K562 (cell line): ENCODE data around the gene ATF4. TPM values are rescaled to one million over a fixed set of nuclear protein-coding genes. Genes with fewer than 3 reads are reported as not detected.

Experiments used
- BACH1 ChIP-seq: fragments of 200-800 bp; sonication (Bioruptor generic); IDR thresholded peaks from 2 replicates; pipeline ENCODE4 v1.6.1; 2016; ENCODE audit warnings: missing genetic modification characterization, missing compliant biosample characterization
- CHD7 ChIP-seq: fragments of 200-600 bp; sonication (generic); IDR thresholded peaks from one replicate; pipeline ENCODE4 v1.6.1; 2012; ENCODE audit warnings: mild to moderate bottlenecking, low read depth, low read length, inconsistent platforms
- KDM4B ChIP-seq, 2 experiments: fragments of 450-650 bp in 1 of 2; sonication (generic) in 1 of 2; IDR thresholded peaks; 2 replicates each; pipeline ENCODE4 v1.6.1; 2016 to 2017; ENCODE audit warnings: borderline replicate concordance in 2 of 2, antibody characterized with exemption in 1 of 2, low read depth in 1 of 2, mild to moderate bottlenecking in 1 of 2
- RUNX1 ChIP-seq: sonication (generic); IDR thresholded peaks from 2 replicates; pipeline ENCODE4 v1.6.1; 2016; ENCODE audit warnings: antibody characterized with exemption, low read depth
- SAP30 ChIP-seq: fragments of 200-600 bp; sonication (generic); IDR thresholded peaks from 2 replicates; pipeline ENCODE4 v1.6.1; 2012; ENCODE audit warnings: borderline replicate concordance, low read depth, mild to moderate bottlenecking, moderate library complexity, low read length, control low read depth, inconsistent platforms; ENCODE audit not compliant: insufficient read depth, poor library complexity, severe bottlenecking
- TCF7L2 ChIP-seq: fragments of 150-350 bp; IDR thresholded peaks from 2 replicates; pipeline ENCODE4 v1.6.1; 2016; ENCODE audit warnings: low read depth, mild to moderate bottlenecking, low read length, moderate library complexity
- ZNF134 ChIP-seq: fragments of 250-450 bp; sonication (Bioruptor Pico); conservative IDR thresholded peaks from 2 replicates; pipeline ENCODE4 v1.4.0; 2020
- ZNF143 ChIP-seq: sonication (generic); formaldehyde crosslinking; IDR thresholded peaks from 2 replicates; pipeline ENCODE4 v1.9.0; 2022; ENCODE audit warnings: mild to moderate bottlenecking, missing genetic modification reagents
- ZNF408 ChIP-seq: fragments of 250-450 bp; sonication (Bioruptor Pico); IDR thresholded peaks from 2 replicates; pipeline ENCODE4 v1.4.0; 2020; ENCODE audit warnings: low read depth, mild to moderate bottlenecking, moderate library complexity
- polyA plus RNA-seq, 8 experiments: library from polyadenylated mRNA; depleted of rRNA in 4 of 8; stranded (reverse) in 5 of 8; unstranded in 3 of 8; fragments of >200 nt; fragmentation: Nextera tagmentation in 2 of 8; fragmentation: Illumina TruSeq in 1 of 8; extraction: Ambion mirVana in 2 of 8; extraction: Trizol in 1 of 8; gene quantifications; 2 replicates each; pipeline versions ENCODE4 v1.2.1 to v1.2.3, GENCODE V29; 2011 to 2014; ENCODE audit warnings: inconsistent platforms in 1 of 8, missing spikeins in 1 of 8
- total RNA-seq, 7 experiments: library from RNA; depleted of rRNA in 6 of 7; stranded (reverse); fragments of >200 nt in 6 of 7; fragmentation: Illumina TruSeq in 2 of 7; extraction: Trizol in 2 of 7; gene quantifications; 2 replicates each; pipeline versions ENCODE4 v1.2.1 to v1.2.3, GENCODE V29; 2011 to 2021; ENCODE audit warnings: low replicate concordance in 1 of 7
- TF ChIP-seq, protein P1 (sequence below): fragments of 250-450 bp; sonication (Bioruptor Pico); IDR thresholded peaks from 2 replicates; pipeline ENCODE4 v1.8.0; 2022; ENCODE audit warnings: moderate library complexity, mild to moderate bottlenecking, inconsistent platforms
- TF ChIP-seq, protein P2 (sequence below): sonication (generic); formaldehyde crosslinking; IDR thresholded peaks from 2 replicates; pipeline ENCODE4 v1.4.0; 2020; ENCODE audit warnings: mild to moderate bottlenecking, missing genetic modification reagents

The ATF4 gene
- total and polyA plus RNA-seq, 9 of the 15 experiments (the other 6 are each of a cell fraction or from before 2014, with no cell fraction given): 93.1 to 723 (median 355) TPM

- TF ChIP-seq CHD7 (no peak), ZNF408 (CRISPR knock-in tag) (no peak), ZNF143 (CRISPR knock-in tag) (no peak), RUNX1 (no peak), ZNF134 (CRISPR knock-in tag) (no peak), KDM4B (IDR thresholded peaks at IDR 0.05; ENCODE audit: borderline replicate concordance in 2 of 2, low read depth in 1 of 2) (peak in 1 of 2 experiments; percentile 72; a peak in 1 of 4 replicates), TCF7L2 (no peak), SAP30 (peak; percentile 29), BACH1 (tag) (no peak)
- TF ChIP-seq, protein P1, sequence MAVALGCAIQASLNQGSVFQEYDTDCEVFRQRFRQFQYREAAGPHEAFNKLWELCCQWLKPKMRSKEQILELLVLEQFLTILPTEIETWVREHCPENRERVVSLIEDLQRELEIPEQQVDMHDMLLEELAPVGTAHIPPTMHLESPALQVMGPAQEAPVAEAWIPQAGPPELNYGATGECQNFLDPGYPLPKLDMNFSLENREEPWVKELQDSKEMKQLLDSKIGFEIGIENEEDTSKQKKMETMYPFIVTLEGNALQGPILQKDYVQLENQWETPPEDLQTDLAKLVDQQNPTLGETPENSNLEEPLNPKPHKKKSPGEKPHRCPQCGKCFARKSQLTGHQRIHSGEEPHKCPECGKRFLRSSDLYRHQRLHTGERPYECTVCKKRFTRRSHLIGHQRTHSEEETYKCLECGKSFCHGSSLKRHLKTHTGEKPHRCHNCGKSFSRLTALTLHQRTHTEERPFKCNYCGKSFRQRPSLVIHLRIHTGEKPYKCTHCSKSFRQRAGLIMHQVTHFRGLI (CRISPR knock-in tag): no peak
- TF ChIP-seq, protein P2, sequence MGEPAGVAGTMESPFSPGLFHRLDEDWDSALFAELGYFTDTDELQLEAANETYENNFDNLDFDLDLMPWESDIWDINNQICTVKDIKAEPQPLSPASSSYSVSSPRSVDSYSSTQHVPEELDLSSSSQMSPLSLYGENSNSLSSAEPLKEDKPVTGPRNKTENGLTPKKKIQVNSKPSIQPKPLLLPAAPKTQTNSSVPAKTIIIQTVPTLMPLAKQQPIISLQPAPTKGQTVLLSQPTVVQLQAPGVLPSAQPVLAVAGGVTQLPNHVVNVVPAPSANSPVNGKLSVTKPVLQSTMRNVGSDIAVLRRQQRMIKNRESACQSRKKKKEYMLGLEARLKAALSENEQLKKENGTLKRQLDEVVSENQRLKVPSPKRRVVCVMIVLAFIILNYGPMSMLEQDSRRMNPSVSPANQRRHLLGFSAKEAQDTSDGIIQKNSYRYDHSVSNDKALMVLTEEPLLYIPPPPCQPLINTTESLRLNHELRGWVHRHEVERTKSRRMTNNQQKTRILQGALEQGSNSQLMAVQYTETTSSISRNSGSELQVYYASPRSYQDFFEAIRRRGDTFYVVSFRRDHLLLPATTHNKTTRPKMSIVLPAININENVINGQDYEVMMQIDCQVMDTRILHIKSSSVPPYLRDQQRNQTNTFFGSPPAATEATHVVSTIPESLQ: no peak
Observed at GRCh38 chr22:39532215-39533073, 12.1 kb downstream of the ATF4 start, which contains the start of gene RPS19BP1 (continued).
